Heart left ventricle (tissue), 13 donors: Measurements from ENCODE around the gene MSL1.

ENCODE experiments used
- POLR2A ChIP-seq, 2 donors: fragments of 450-650 bp; IDR thresholded peaks; one replicate each; pipeline ENCODE4 v1.6.1; 2017; ENCODE audit warnings: antibody characterized with exemption in 2 of 2, mild to moderate bottlenecking in 2 of 2, moderate library complexity in 2 of 2
- TF ChIP-seq, protein P1 (sequence below), 12 donors: fragments of 200-600 bp; sonication (generic) in 4 of 12; IDR thresholded peaks; one replicate each; pipeline versions ENCODE4 v1.5.0 to v1.8.0; 2018 to 2022; ENCODE audit warnings: antibody characterized with exemption in 12 of 12, mild to moderate bottlenecking in 5 of 12
- donor health status: ischemic (EF 13 %, LVEDD 7.1; RV severe dilation, severe dysfunction).
- donor health status: DM: no; HTN: yes; CAD: no.
- donor health status: DM: no; HTN: no; CAD: no.
- donor health status: ischemic (EF 25% LVEDD 6.9; RV normal size, moderate dysfunction).
- donor health status: ischemic (EF 25% LVEDD 5.7; RV mildly dilated, moderate dysfunction).
- donor health status: ischemic (EF 35%, LVEDD 5.7; RV mildly dilated, moderate dysfunction).
- donor health status: nonischemic (EF 11% LVEDD 7.7; RV severe dilation, severe dysfunction).
- donor health status: DM: yes; HTN: yes; CAD: no.
- donor health status: PGD.
- donor health status: ischemic (EF 29% LVEDD 5.4; RV normal size, mild dysfunction).
- donor health status: nonischemic (EF 23%, LVEDD 6.1; RV moderate dilation, normal function).

DNA sequence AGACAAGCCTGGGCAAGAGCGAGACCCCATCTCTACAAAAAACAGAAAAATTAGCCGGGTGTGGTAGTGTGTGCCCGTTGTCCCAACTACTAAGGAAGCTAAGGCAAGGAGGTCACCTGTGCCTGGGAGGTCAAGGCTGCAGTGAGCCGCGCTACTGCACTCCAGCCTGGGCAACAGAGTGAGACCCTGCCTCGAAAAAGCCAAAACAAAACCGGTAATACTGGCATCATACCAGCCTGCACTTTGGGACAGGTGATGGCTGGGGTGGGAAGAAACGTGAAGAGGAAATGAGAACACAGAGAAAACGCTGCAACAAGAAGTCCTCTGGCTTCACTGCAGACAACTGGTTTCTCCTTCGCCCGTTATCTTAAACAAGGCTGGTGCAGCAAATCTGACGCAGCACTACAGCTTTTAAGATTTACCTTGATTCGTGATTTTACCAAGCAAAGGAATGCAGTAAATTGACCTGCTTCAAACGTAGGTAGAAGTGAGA lies 17.8 kb downstream of the MSL1 start:
- TF ChIP-seq, protein P1, sequence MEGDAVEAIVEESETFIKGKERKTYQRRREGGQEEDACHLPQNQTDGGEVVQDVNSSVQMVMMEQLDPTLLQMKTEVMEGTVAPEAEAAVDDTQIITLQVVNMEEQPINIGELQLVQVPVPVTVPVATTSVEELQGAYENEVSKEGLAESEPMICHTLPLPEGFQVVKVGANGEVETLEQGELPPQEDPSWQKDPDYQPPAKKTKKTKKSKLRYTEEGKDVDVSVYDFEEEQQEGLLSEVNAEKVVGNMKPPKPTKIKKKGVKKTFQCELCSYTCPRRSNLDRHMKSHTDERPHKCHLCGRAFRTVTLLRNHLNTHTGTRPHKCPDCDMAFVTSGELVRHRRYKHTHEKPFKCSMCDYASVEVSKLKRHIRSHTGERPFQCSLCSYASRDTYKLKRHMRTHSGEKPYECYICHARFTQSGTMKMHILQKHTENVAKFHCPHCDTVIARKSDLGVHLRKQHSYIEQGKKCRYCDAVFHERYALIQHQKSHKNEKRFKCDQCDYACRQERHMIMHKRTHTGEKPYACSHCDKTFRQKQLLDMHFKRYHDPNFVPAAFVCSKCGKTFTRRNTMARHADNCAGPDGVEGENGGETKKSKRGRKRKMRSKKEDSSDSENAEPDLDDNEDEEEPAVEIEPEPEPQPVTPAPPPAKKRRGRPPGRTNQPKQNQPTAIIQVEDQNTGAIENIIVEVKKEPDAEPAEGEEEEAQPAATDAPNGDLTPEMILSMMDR (IDR thresholded peaks at IDR 0.05): no peak
- TF ChIP-seq POLR2A (IDR thresholded peaks at IDR 0.05): no peak
